Left forelimb (tissue), 1 donor: ENCODE data around the gene NFIA.

Experiments used
- DNase-seq: peaks from one replicate; pipeline ENCODE4 v3.0.0-alpha.2; 2018; ENCODE audit warnings: low spot score

The NFIA gene

DNA sequence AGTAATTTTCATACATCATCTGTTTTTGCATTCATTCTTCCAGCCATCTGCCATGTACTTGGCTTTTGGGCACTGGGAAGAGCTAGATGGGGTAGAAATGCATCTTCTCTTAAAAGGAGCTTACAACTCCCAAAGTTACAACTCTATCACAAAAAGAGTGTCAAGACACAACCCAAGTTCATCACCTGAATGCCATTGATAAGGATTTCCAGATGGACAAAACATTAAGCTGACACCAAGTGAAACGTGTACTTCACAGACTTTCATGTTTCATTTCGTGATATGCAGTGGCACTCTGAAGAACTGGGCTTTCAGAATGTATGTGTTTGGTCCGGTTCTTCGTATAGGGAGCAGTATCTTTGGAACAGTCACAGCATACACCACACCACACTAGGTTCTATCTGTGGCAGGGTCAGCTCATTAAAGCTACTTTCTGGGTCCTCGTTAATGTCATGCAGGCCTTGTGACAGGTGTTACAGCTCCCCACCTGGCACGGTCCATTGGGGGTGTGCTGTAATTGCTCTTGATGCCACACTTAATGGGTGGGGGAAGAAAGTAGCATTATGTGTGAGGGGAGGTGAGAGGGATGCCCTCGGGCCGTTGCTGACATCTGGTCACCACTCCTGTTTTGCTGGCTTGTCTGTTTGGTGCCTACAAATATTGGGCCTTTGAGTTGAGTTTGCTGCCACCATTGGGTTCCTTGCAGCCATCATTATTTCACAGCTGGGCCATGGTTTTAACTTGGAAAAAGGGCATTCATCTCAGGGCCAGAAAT lies 164.9 kb downstream of the NFIA start:
- no peak for DNase-seq

DNA sequence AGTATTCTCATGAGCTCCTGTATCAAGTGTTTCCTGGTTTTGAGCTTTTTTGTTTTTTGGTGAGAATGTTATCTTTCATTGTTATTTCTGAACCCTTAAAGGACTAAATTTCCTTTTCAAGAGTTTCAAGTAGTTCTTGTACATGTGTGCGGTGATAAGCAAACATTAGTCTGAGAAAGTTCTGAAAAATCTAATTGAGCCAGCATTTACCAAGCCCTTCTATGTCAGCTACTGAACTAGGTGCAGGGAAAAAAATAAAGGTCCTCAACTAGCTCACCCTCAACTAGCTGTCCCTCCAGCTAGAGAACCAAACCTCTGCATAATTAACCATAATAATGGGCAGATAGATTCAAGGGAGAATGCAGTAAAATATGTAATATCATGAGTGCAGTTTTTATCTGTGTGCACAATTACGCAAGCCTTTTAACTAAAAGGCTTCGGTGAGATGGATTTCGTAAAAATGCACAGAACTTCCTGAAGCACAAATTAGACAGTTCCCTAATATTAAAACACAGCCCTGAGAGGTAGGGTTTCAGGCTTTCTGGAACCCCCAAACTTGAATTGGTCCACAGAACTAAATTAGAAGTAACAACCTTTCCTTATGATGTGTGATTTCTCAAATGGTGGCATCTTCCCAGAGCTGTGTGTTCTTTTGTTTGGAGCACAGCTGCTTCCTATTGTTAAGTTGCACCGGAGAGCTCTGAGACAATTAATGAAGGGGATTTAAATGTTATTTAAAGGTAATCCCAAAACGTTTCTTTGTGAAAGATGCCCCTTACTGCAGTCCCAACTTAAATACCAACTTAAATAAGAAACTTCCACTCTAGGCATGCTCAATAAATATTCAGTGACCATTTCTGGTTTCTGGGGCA lies 165.8 kb downstream of the NFIA start:
- DNase-seq: no peak

DNA sequence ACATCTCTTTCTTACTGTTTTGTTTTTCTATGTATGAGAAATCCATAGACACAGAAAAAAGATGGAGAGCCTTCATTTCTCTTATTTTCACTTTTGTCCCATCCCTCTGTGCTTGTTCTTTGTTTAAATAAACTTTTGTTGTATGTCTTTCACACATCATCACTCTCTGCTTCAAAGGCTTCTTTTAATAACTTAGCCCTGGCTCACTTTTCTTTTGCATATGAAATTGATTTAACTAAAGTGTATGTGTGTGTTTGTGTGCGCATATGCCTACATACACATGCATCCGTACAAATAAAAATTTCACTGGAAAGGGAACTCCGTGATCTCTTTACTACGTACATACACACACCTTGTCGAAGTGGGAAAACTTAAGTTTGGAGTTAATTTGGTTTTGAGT lies 168.6 kb downstream of the NFIA start:
- no peak for DNase-seq

DNA sequence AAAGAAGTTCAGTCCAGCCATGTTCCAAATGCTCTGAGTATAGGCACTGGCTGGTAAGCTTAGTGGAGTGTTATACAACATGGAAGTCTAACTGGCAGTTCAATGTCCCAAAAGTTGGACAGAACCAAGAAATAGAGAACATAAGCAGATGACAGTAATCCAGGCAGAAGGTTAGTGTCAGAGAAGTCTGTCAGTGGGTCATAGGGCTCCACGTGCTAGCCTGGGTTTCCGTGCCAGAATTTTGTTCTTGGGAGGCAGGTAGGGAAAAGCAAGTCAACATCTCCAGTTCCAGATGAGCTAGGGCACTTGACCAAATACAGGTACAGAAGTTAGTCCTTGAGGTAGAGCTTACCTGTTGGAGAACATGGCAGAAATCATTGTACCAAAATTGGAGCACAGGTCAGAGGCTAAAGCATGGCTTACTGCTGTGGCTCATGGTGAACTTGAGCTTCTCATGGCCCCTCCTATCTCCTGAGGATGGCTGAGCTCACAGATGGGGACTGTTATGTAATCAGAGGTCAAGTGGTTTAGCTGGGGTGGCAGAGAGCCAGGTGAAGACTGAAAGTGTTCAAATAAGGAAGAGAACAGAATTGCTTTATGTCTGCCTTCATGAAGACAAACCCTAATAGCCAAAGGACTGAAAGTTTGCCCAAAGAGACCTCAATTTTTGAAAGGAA lies 170.8 kb downstream of the NFIA start:
- no peak for DNase-seq

DNA sequence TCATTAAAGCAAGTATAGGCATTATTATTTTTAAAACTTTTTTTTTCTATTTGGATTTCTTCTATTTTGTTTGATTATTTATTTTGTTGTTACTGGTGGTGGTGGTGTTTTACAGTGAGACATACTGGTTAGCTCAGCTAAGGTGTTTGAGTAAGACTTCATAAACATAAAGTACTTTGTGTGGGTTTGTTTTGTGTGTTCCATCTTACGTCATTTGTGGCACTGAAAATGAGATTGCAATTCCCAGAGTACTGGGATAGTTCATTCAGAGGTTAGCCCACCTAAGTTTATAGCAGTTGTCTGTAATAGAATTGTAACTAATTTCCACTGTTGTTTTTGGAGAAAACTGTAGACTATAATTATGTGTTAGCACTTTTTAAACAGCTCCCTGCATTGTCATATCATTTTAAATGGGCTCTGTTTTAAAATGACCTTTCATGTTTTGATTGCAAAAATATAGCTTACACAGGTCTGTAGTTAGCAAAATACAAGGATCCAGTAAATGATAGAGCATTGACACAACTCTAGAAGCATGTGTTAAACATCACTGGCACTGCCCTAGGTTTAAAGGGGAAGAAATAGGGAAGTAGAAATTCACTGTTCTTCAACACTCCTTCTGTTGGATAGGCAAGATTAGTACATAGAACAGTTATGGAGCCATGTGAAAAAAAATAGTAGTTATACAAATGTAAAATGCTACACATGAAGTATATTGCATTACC lies 171.7 kb downstream of the NFIA start:
- no peak for DNase-seq

DNA sequence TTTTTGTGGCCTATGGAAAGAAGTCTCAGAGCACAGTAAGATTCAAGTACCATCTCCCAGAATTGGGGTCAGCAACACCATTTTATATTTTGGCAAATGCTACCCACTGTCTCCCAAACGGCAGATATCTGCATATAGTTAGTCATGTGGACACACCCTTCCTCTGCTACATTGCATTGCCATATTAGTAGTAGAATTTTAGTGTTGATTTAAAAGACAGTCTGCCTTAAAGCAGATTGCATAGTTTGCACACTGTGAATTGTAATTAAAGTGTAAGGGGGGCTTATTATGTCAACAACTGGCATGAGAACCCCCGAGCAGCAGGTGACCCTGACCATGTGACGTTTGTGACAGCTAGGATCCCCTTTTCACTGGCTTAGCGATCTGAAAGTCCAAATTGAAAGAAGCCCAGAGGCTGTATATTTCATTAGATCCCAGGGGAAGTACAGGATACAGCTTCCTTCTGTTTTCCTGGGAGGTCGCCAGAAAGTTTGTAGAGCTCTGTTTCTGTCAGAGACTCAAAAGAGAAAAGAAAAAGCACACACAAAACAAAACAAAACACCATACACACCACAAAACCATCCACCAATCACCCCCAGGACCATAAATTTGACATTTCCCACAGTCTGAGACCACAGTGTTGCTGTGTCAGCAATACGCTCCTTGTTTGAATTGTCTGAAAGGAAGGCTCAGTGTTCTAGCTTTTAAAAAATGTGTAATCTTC lies 172.4 kb downstream of the NFIA start:
- DNase-seq: no peak

DNA sequence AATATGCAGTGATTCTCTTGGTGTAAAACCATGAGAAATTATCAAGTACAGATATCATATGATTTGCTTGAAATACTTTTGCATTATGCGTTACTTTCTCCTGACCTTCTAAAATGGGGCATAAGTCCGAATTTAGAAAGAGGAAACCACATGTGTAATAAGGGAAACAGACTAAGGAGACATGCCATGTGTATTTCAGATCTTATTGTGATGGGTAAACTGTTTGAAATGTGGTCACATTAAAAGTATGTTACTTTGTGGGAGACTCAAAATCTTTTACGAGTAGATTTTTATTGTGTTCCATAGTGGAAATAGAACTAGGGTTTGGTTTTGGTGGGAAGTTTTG lies 173.0 kb downstream of the NFIA start:
- no peak for DNase-seq

DNA sequence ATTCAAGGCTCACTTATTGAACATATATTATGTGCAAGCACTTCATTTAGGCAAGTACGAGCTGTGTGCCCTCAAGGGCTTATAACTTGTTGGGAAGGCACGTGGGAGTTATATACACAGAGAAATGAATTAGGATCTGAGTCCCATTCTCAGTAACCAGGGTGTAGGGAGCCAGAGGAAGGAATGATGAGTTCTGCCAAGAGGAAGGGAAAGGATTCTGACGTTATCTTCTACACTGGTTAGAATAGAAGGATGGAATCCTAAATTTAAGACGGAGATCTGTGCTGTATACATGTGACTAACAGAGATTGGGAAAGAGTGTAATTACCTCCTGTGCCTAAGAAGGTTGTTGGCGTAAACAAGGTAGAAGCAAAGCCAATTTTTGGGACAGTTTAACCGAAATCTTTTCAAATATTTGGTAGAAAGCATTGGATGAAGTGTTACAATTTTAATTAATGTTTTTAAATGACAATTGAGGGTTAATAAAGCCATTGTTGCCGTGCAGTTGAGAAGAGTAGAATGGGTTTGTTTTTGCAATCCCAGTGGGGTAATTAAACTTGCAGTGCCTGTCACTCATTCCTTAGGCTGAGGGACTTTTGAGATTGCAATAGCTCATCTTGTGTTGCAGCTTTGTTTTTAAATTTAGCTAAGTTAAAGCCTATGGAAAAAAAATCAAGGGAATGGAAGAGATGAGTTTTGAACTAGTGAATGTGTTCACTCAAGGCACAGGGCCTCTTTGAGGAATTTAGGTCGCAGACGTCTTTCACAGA lies 177.2 kb downstream of the NFIA start:
- DNase-seq: no peak

DNA sequence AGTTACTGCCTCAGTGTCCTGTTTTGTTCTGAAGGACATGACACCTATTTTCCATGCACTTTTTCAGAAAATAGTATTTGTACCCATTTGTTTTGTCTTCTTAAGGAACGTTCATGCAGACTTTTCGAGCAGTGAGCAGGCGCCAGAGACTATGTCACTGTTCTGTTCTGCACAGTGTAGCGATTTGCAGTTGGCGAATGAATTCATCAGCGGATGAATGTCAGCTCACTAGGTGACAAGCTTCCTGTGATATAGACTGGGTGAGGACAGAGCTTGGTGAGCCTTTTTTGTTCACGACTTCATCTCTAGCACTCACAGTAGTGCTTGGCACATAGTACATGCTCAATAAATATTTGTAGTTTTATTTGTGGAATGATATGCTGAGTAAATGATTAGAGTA lies 177.8 kb downstream of the NFIA start:
- no peak for DNase-seq

DNA sequence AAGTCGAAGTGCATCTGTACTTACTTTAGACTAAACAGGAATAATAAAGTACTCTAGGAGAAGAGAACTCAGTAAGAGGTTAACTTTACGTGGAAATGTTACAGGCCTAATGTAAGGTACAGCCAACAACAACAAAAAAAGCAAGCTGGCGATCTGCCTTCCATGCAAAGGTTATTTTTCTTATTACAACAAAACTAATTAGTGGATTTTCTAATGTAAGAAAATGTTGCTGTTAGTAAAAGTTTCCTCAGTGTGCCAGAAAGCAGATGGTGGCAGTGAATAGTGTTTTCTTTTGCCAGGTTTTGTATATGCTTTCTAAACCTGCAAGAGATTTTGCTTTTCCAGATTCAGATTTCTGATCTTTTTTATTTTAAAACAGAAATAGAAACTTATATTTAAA lies 179.2 kb downstream of the NFIA start:
- DNase-seq: no peak

DNA sequence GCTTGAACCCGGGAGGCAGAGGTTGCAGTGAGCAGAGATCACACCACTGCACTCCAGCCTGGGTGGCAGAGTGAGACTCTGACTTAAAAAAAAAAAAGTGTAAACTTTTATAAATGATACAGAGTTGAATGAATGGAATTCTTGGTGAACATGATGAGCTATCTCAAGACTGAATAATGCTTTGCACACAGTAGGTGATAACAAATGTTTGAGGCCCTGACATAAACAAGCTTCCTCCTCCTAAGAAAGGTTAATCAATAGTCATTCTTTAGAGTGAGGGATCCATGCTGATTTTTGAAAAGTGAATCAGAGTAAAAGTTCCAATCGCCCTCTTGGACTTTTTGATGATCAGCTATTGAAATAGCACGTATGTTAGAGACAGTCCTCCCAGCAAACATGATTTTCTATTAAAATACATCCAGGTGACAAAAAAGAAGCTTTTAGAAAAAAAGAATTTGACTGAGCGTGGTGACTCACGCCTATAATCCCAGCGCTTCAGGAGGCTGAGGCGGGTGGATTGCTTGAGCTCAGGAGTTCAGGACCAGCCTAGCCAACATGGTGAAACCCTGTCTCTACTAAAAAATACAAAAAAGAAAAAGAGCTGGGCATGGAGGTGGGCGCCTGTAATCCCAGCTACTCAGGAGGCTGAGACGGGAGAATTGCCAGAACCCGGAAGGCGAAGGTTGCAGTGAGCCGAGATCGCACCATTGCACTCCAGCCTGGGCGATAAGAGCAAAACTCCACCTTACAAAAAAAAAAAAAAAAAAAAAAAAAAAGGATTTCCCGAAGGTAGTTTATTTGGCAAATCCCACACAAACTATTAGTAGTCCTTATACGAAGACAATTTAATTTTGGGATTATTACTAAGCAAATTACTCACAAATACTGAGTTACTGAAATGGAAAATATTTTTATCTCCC lies 181.8 kb downstream of the NFIA start:
- no peak for DNase-seq

DNA sequence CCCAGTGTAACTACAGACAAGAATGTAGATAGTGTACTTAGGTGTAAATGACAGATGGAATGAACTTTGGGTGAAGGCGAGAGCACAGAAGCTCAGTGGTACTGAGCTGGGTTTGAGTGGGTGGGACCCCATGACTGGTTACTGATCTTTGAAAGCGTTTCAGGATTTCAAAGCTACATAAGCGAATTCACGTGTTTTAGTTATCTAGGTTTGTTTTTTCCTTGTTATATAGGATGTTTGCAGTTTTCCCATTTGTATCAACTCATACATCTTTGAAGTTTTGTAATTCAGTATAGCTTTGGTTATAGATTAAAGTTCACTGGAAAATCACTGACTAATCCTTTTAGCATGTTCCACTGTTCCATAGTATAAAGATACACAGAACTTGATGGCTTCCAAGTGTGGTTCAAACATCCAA lies 182.5 kb downstream of the NFIA start:
- DNase-seq: no peak

DNA sequence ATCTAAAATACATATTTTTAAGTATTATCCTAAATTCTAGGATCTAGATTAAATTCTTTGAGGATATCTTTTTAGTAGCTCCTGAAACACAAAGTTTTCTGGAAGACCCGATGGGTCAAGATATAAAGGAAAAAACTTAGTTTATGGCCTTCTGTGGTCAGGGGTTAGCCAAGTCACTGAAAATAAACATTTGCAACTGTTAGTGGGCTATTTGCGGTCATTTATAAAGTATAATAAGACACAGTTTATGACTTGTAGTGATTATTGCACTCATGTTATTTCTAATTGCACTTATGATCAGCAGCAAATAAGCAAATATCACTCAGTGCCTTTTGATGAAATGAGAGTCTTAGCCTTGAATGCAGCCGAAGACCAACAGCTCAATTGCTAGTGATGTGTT lies 183.3 kb downstream of the NFIA start:
- no peak for DNase-seq

DNA sequence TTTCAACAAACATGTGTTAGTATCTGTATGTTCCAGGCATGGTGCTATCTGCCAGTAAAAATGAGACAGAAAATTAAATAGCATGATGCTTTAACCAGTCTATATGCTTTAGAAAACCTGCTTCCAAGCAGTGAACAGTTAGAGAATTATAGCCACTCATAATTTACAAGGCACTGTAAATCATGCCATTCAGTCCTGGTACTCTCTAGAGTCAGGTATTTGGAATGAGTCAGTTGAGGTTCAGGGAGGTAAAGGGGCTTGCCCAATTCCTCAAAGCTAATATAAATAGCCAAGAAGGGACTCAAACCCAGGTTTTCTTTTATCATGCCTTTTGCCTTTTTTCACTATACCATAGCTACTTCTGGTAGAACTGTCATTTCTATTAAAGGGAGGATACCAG lies 184.4 kb downstream of the NFIA start:
- no peak for DNase-seq

DNA sequence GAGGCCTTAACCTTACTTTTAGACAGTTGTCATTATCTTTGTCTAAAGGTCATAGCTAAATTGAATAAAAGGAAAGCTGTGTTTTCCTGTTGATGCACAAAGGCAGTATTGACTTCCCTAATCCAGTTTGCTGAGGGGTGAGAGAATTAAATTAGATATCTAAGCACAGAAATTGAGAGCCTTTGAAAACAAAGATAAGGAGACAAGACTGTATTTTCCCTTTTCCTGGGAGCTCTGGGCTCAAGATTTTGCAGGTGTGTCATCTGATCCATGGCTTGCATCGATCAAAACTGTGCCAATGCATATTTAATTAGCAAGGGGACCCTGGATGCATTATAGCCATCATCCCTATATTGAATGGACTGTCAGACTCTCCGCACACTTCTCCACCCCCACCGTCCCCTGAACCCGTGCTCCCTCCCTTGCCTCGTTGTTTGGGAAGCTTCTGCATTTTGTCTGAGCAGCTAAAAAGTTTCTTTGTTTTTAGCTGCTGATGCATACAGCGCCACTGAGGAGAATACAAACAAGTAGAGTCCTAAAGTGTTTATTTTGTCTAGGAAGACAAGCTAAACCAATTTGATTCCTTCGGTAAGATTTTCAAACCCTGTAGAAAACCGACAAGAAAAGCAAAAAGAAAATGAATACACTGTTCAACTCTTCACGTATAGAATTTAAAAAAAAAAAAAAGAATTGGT lies 186.3 kb downstream of the NFIA start:
- DNase-seq: no peak

DNA sequence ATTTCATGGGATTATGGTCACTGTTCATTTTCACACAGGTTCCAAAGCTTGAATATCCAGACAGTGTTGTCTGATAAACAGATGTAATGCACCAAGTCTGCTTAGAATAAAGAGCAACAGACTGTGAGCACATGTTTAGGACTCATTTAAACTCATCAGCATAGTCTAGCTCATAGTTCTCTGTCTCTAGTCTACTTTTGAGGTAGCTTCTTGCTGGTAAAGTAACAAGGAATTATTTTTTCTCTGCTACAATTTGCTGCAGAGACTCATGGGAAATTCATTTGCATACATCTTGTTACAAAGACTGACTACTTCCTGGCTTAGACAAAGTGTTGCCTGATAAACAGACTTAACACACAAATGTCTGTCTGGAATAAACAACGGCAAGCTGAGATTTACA lies 187.2 kb downstream of the NFIA start:
- no peak for DNase-seq

DNA sequence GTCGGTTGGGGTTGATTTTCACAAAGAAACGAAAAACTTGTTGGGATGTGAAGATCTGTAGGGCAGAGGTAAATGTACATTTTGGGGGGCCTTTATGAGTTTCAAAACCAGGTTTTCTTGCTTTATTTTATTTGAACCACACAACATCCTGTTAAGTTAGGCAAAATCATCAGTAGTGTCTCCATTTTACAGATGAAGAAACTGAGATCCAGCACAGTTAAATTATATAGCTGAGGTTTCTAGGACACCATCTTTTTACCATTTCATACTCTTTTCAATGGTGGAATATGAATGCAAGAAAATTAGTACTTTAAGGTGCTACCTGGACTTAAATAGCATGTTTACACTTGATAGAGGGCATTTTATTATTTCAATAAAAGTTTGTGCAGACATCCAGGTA lies 187.7 kb downstream of the NFIA start:
- DNase-seq: no peak

DNA sequence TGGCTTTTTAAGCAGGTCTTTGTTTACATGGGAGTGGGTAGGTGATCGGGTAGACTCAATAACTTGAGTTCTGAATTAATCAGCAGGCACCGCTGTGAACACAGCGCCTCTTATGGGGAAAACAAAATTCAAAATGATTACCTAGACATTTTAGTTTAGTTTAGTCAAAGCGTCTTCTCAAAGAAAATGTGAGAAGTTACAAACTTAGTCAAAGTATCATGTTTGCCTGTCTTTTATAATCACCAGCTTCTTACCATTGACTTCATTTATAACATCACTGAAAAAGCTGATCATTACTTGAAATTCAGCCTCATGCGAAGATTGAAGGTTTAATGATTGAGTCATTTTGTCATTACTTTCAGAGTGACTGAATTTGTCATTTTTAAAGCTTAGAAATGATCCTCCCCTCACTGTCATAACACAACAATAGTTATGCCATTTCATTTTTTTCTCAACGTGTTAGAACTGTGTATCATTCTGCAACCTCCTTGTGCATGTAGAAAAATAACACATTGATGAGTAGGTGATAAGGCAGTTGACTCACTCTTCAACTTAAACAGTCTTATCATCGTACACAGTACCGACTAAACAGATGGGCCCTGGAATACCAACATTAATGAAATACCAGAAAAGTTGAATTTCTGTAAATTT lies 188.5 kb downstream of the NFIA start:
- DNase-seq: no peak

DNA sequence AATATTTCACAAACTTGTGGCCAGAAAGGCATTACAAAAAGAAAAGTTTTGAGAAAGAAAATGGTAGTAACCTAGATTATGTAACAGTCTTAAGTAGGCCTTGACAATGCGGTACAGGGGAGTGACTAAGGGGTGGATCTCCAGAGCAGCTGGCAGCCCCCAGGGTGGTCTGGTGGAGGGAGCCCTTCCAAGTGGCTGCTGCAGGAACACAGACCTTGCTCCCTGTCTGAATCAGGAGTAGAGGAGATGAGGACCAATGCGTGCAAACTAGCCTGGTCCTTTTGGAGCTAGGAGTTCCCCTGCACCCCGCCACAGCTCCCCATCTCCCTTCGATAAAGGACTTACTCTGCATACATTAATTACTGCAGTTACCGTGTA lies 189.0 kb downstream of the NFIA start:
- no peak for DNase-seq
